WERI-Rb-1 (cell line): Measurements from ENCODE around the gene SLC30A4.
A peak's percentile ranks its signal among the peaks of the same experiment; 100 is the strongest.
"Not testable (repeated sequence)": the region's sequence is repeated elsewhere in the genome, so short reads cannot be mapped to it uniquely, and the experiment has no call there.

Experiments
- DNase-seq: peaks from one replicate; pipeline ENCODE4 v3.0.0-alpha.2; 2020
- H3K27ac ChIP-seq: fragments of 250-450 bp; sonication (Bioruptor Pico); 2 replicates; pipeline ENCODE4 v1.5.1; 2020; ENCODE audit warnings: mild to moderate bottlenecking, moderate library complexity
- H3K27me3 ChIP-seq: fragments of 250-450 bp; sonication (Bioruptor Pico); 2 replicates; pipeline ENCODE4 v1.5.1; 2021; ENCODE audit warnings: mild to moderate bottlenecking, low read depth, moderate library complexity; ENCODE audit not compliant: insufficient read depth, severe bottlenecking
- H3K36me3 ChIP-seq: fragments of 250-450 bp; sonication (Bioruptor Pico); 2 replicates; pipeline ENCODE4 v1.5.1; 2020; ENCODE audit warnings: mild to moderate bottlenecking, moderate library complexity
- H3K4me3 ChIP-seq: 2 replicates; pipeline ENCODE4 v1.5.1; 2011; ENCODE audit warnings: low read depth, mild to moderate bottlenecking, control low read depth, low read length
- H3K9me3 ChIP-seq: fragments of 250-450 bp; sonication (Bioruptor Pico); 2 replicates; pipeline ENCODE4 v1.5.1; 2021; ENCODE audit warnings: mild to moderate bottlenecking, moderate library complexity; ENCODE audit not compliant: severe bottlenecking
- CTCF ChIP-seq: IDR thresholded peaks from 2 replicates; pipeline ENCODE4 v1.5.1; 2011; ENCODE audit warnings: low read depth, mild to moderate bottlenecking, control low read depth, inconsistent platforms, low read length

The SLC30A4 gene

GRCh38 chr15:45523166-45523460 is 558 bp upstream of the SLC30A4 start:
- no peaks in the 10 kb centered on the region for H3K27me3 ChIP-seq
- no peak for TF ChIP-seq CTCF
- peak overlapping the region; percentile 91 for H3K4me3 ChIP-seq
- H3K36me3 ChIP-seq = peaks cover 4% of the 10 kb centered on the region; the same call in 1 of the 2 replicates
- H3K27ac ChIP-seq = peak overlapping the region; percentile 57
- H3K9me3 ChIP-seq = no peaks in the 10 kb centered on the region
- DNase-seq = no peak

- DNase-seq = peak; percentile 8
- no peaks in the 10 kb centered on the region for H3K9me3 ChIP-seq
- no peaks in the 10 kb centered on the region for H3K27me3 ChIP-seq
- peak overlapping the region; percentile 91 for H3K4me3 ChIP-seq
- H3K36me3 ChIP-seq = peaks cover 4% of the 10 kb centered on the region; the same call in 1 of the 2 replicates
- H3K27ac ChIP-seq = peak overlapping the region; percentile 66; the same call in 1 of the 2 replicates
- TF ChIP-seq CTCF = no peak
These were observed 793 bp downstream of the SLC30A4 start for GRCh38 chr15:45521596-45522327.

GRCh38 chr15:45510758-45511280 is 11.7 kb downstream of the SLC30A4 start:
- no peaks in the 10 kb centered on the region for H3K36me3 ChIP-seq
- no peaks in the 10 kb centered on the region for H3K9me3 ChIP-seq
- DNase-seq = no peak
- no peak overlapping the region for H3K27ac ChIP-seq
- no peak for TF ChIP-seq CTCF
- H3K4me3 ChIP-seq = no peak overlapping the region
- no peaks in the 10 kb centered on the region for H3K27me3 ChIP-seq

- not testable (repeated sequence) for H3K4me3 ChIP-seq, H3K36me3 ChIP-seq, H3K9me3 ChIP-seq, DNase-seq, H3K27me3 ChIP-seq, H3K27ac ChIP-seq
These were observed 15.4 kb downstream of the SLC30A4 start for GRCh38 chr15:45507143-45507542.

GRCh38 chr15:45499426-45499825 is 23.1 kb downstream of the SLC30A4 start:
- H3K27ac ChIP-seq = no peak overlapping the region
- H3K9me3 ChIP-seq = no peaks in the 10 kb centered on the region
- H3K27me3 ChIP-seq = no peaks in the 10 kb centered on the region
- no peak for TF ChIP-seq CTCF
- H3K4me3 ChIP-seq = no peak overlapping the region
- DNase-seq = no peak
- H3K36me3 ChIP-seq = no peaks in the 10 kb centered on the region

- Histone ChIP-seq H3K36me3 (no peaks in the 10 kb centered on the region), H3K9me3 (no peaks in the 10 kb centered on the region), H3K27me3 (no peaks in the 10 kb centered on the region), H3K4me3 (no peak overlapping the region), H3K27ac (no peak overlapping the region)
- no peak for DNase-seq
- no peak for TF ChIP-seq CTCF
These were observed 23.9 kb downstream of the SLC30A4 start for GRCh38 chr15:45498701-45499100.
